GM19239 (cell line): ENCODE results near the gene HS6ST1.

ENCODE experiments used
- DNase-seq: peaks from one replicate; pipeline ENCODE4 v3.0.0; 2011; ENCODE audit warnings: low spot score; ENCODE audit not compliant: insufficient read length
- FAIRE-seq: peaks from 2 replicates; lab custom pipeline; 2011; peaks lifted over from hg19 to GRCh38; lab: Jason Lieb, UNC

The HS6ST1 gene, protein sequence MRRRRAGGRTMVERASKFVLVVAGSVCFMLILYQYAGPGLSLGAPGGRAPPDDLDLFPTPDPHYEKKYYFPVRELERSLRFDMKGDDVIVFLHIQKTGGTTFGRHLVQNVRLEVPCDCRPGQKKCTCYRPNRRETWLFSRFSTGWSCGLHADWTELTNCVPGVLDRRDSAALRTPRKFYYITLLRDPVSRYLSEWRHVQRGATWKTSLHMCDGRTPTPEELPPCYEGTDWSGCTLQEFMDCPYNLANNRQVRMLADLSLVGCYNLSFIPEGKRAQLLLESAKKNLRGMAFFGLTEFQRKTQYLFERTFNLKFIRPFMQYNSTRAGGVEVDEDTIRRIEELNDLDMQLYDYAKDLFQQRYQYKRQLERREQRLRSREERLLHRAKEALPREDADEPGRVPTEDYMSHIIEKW

GRCh38 chr2:128318776-128319464 lies at the start of gene HS6ST1:
Gene HS6ST1 (minus strand): TSS chr2:128318868. CDS start chr2:128318563, 305 bp downstream.
- no peak for FAIRE-seq

DNA sequence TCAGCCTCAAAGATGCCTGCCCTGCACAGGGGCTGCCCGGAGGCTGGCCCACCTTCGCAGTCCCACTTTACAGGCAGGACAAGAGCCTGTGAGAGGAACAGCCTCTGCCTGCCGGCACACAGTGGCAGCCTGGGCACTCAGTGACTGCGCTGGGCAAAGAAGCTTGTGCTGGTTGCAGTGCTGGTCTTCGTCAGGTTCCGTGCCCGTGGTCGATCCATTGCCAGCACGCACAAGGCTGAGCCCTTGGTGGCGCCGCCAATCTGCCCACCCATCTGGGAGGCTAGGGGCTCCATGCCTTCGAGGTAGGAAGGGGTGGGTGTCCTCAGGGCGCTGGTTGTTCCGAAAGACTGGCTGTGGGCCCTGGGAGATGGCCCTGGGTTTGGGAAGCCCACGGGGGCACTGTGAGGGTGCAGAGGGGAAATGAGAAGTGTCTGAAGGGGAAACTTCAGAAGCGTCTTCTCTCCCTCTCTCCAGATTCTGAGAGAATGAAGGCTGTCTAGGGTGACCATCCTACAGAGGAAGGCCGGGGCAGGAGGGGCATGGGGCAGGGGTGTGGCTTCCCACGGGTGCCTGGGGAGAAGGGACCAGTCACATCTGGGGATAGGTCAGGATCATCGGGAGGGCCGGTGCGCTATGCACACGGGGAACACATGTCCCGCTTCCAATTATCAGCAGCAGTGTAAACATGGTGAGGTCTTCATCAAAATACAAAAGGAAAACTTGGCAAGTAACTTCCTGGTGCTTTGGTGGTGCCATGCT lies 49.1 kb upstream of the HS6ST1 start:
- DNase-seq (no peak), FAIRE-seq (no peak)

More at GRCh38 chr2:128318776-128319464, at the start of gene HS6ST1:
- DNase-seq: peak; percentile 91

DNA sequence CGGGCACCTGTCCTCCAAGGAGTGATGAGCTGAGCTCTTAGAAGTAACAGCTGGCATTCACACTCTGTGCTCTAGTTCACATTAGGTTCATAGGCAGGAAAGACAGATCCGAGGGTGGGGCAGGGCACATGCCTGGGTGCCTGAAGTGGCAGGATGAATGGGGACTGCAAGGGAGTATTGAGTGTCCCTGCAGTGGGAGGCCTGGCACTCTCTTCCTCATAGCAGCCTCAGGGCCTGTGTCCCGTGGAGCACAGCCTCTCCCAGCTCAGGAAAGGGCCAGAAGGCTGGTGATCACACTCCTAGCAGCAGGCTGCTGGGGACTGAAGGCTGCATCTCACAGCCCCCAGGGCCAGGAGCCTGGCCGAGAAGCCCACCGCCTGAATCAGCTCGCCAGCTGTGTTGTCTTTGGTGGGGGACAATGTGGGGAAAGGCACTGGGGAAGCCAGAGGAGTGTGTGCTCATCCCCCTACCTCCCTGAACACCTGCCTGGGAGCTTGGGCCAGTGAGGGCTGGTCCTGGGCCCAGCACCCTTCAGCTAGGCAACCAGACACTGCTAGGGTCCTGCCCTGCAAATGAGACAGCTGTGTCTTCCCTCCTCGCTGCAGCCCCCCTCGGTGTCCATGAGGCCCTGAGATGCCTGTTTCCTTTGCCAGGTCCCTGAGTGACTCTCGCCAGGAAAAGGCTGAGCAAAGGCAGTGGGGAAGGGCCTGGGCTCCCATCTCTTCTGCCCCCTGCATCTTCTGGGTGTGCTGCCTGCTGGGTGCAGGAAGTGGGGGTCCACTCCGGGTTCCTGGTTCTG lies 48.2 kb upstream of the HS6ST1 start:
- DNase-seq (no peak), FAIRE-seq (no peak)

DNA sequence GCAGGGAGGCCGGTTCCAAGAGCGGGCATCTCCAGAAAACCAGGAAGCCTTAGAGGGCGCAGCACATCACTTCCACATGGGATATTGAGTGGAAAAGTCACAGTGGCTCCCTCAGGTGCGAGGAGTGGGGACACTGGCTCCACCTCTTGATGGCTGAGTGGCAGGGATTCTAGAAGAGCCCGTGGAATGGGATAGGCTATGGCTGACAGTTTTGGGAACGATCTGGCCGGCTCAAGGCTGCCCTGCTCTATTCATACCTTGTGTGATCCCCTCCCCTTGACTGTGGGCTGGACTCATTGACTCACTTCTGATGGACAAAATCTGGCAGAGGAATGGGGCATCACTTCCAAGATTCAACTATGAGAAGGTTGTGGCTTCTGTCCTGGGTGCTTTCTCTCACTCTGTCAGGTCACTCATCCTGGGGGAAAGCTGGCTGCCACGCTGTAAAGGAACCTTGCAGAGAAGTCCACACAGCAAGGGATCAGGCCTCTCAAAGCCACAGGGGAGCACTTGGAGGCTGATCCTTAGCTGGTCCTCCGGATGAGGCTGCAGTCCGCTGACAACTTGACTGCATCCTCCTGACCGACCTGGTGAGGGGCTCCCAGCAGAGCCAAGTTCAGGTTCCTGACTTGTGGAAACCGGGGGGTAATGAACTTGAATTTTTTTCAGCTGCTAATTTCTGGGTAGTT lies 46.7 kb upstream of the HS6ST1 start:
- no peak for DNase-seq
- FAIRE-seq: no peak

DNA sequence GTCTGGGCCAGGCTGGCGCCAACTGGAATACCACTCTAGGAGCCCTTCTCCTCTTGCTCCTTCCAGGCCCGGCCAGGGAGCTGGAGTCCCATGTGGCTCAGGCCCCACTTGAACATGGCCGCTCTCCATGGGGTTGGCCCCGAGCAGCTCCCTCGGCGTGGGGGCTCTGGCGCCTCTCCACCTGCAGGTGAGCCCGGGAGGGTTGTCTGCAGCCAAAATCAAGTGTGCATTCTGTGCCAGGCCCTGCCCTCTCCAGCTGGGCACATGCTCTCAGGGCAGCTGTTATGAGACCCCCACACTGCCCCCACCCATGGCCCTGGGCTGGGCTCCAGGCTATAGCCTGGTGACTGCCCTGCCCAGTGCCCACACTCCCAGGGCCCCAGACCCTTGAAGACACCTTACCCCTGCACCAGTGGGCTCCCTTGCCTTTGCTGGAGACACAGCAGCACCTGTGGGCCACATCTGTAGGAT lies 45.8 kb upstream of the HS6ST1 start:
- FAIRE-seq: no peak
- no peak for DNase-seq

DNA sequence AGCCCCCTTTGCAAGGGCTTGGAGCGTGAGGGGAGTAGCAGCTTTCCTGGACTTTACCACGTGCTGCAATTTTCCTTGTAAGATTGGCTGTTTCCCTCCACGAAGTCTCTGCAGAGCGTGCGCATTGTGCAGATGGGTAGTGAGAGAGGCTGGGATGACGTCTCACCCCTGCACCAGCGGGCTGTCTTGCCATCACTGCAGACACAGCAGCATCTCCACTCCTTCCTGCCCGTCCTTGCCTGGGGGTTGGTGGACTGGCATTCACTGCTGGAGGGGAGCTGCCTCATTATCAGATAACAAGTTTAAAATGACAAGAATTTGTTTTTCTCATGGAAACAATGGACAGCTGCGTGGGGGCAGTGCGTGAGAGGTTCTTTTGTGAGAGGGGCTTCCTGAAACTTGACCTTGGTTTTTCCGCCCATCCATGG lies 45.3 kb upstream of the HS6ST1 start:
- DNase-seq (no peak), FAIRE-seq (no peak)

GRCh38 chr2:128362889-128363228 lies 44.2 kb upstream of the HS6ST1 start:
- DNase-seq: no peak
- no peak for FAIRE-seq

DNA sequence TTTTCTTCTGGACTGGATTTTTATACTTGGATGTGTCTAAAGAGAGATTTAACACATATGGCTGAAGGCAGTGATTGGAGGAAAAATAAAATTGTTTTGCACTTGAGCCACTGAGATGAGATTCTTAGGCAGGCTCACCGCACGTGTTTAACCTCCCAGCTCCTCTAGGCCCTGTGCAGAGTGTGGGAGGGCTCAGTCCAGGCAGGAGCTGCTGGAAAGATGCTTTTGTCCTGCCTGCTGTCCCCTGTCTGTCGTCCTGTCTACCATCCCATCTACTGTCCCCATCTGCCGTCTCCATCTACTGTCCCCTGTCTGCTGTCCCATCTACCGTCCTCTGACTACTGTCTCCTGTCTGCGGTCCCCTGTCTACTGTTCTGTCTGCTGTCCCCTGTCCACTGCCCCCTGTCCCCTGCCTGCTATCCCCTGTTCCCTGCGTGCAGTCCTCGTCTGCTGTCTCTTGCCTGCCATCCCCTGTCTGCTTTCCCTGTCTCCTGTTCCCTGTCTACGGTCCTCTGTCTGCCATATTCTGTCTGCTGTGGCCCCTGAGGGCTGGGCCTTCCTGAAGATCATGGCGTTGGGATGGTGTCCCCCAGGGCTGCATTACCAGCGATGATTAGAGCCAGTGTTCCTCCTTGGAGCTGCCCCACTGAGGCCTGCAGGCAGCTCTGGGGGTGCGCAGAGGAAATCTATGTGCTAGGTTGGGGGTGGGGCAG lies 43.7 kb upstream of the HS6ST1 start:
- DNase-seq: no peak
- no peak for FAIRE-seq

DNA sequence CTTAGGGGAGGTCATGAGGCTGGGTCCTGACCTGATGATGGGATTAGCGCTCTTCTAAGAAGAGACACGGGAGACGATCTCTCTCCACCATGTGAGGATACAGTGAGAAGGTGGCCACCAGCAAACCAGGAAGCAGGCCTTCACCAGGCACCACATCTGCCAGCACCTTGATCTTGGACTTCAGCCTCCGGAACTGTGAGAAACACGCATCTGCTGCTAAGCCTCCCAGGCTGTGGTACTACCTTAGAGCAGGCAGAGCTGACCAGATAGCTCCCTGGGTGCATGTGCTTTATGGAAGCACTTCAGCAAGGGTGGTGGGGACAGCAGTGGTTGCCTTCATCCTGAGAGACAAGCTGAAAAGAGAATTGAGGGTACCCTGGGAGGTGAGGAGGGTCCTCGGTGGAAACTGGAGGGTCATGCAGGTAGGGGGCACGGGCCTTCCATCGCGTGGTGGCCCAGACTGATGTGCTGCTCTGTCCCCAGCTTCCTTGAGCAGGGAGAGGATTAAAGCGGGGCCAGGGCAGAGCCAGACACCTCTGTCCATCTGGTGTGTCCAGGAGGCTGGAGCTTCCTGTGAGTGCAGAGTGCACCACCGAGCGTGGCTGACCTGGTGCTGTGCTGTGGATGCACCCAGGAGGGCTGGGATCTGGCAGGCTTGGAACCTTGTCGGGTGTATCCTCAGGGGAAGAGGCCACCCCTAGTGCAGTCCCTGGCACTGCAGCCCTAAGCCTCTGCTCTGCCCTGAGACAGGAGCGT lies 42.9 kb upstream of the HS6ST1 start:
- no peak for FAIRE-seq

DNA sequence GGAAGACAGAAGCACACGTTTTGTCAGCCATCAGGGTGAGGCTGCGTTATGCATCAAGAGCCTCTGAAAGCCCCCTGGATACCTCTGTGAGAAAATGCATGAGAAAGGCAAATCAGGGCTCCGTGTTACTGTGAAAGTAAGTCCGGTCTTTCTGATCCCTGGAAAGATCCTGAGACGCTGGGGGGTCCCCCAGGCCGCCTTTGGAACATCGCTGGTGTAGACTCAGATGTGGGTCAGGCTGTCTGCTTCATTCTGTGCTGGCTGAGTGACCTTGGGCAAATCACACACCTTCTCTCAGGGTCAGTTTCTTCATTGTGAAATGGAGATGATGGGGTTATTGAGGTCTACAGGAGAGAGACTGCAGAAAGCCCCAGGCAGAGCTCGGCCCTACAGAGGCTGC lies 42.0 kb upstream of the HS6ST1 start:
- FAIRE-seq (no peak), DNase-seq (no peak)

More for the DNA sequence above, 42.9 kb upstream of the HS6ST1 start:
- no peak for DNase-seq

- DNase-seq: no peak
- no peak for FAIRE-seq
These were observed 41.2 kb upstream of the HS6ST1 start for GRCh38 chr2:128359841-128360240.

- DNase-seq: no peak
- no peak for FAIRE-seq
These were observed 40.5 kb upstream of the HS6ST1 start for GRCh38 chr2:128358941-128359731.

DNA sequence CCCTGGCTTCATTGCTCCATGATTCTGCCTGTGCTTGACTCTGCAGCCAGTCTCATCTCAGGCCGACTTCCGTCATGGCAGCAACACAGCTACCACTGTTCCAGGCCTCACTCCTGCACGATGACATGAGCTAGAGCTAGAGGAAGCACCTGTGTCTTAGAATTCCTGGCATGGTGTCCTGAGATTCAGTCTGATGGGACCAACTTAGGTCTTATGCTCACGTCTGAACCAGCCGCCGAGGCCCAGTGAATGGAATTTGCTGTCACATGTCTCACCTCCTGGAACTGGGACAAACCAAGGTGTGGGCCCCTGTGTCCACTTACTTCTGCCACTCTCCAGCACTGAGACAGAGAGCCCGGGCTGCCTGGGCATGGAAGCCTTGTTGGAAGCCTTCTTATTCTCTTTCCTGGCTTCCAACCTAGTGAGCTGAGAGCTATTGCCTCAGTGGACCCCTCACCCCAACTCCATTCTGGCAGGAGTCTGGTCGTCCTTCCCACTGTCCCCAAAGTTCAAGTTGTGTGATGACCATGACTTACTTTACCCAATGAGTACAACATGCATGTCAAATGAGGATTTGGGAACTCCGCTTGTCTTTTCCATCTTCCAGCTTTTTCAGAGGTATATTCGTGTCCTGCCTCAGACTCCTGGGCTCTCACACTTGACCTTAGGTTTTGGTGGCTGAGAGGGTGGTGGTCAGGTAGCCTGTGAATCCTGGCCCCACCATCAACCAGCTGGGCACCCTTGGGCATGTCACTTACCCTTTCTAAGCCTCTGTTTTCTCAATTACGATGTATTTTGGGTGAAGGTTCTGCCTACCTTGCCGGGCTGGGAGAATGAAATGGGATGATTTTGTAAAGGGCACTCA lies 39.1 kb upstream of the HS6ST1 start:
- DNase-seq (no peak), FAIRE-seq (no peak)

- FAIRE-seq: no peak
- no peak for DNase-seq
These were observed 37.5 kb upstream of the HS6ST1 start for GRCh38 chr2:128356127-128356526.

GRCh38 chr2:128354726-128355470 lies 36.2 kb upstream of the HS6ST1 start:
- DNase-seq (no peak), FAIRE-seq (no peak)

DNA sequence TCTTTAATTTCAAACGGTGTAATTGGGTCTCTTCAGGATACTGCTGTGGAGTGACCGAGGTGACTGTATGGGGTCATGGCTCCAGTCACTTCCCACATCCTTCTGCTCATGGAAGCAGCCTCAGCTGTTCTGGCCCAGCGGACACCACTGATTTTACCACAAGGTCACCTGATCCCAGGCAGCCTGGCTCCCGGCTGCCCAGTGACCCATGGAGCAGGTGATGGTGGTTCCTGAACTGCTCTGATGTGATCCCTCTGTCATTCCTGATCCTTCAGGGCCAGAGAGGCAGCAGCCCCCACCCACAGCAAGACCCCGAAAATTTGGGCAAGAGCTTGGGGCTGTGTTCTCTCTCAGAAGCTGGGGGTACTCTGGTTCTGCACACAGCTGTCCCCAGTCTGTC lies 35.5 kb upstream of the HS6ST1 start:
- FAIRE-seq: no peak

More for the DNA sequence above, 35.5 kb upstream of the HS6ST1 start:
- no peak for DNase-seq
